H9 (cell line): ENCODE measurements around the gene C15orf62. TPM values are rescaled to one million over a fixed set of nuclear protein-coding genes. Genes with fewer than 3 reads are reported as not detected.

ENCODE experiments used
- DNase-seq: peaks from one replicate; pipeline ENCODE4 v3.0.0-alpha.2; 2017
- H2AFZ ChIP-seq: one replicate; pipeline ENCODE4 v1.6.1; 2013; ENCODE audit warnings: mild to moderate bottlenecking, low read length, control low read depth, moderate library complexity
- H2AK5ac ChIP-seq: 2 replicates; pipeline ENCODE4 v1.6.1; 2013; ENCODE audit warnings: low read length, control low read depth, mixed read lengths; ENCODE audit not compliant: insufficient read length
- H2BK120ac ChIP-seq: one replicate; pipeline ENCODE4 v1.6.1; 2013; ENCODE audit warnings: low read depth, mild to moderate bottlenecking, low read length, control low read depth, inconsistent platforms; ENCODE audit not compliant: poor library complexity, severe bottlenecking
- H2BK12ac ChIP-seq: 2 replicates; pipeline ENCODE4 v1.6.1; 2013; ENCODE audit warnings: low read length, control low read depth, mixed read lengths, low read depth; ENCODE audit not compliant: insufficient read length
- H2BK15ac ChIP-seq: 2 replicates; pipeline ENCODE4 v1.6.1; 2013; ENCODE audit warnings: low read depth, low read length, control low read depth
- H2BK20ac ChIP-seq: one replicate; pipeline ENCODE4 v1.6.1; 2013; ENCODE audit warnings: low read depth, mild to moderate bottlenecking, low read length, control low read depth, inconsistent platforms; ENCODE audit not compliant: poor library complexity, severe bottlenecking
- H2BK5ac ChIP-seq: 2 replicates; pipeline ENCODE4 v1.6.1; 2013; ENCODE audit warnings: low read length, control low read depth, mixed read lengths; ENCODE audit not compliant: insufficient read length
- H3K14ac ChIP-seq: 2 replicates; pipeline ENCODE4 v1.6.1; 2013; ENCODE audit warnings: low read length, control low read depth; ENCODE audit not compliant: insufficient read depth
- H3K18ac ChIP-seq: 2 replicates; pipeline ENCODE4 v1.6.1; 2013; ENCODE audit warnings: low read depth, mild to moderate bottlenecking, mixed read lengths, low read length, control low read depth; ENCODE audit not compliant: insufficient read length
- H3K23ac ChIP-seq: 2 replicates; pipeline ENCODE4 v1.6.1; 2013; ENCODE audit warnings: low read length, control low read depth, mixed read lengths, low read depth; ENCODE audit not compliant: insufficient read length
- H3K23me2 ChIP-seq: 2 replicates; pipeline ENCODE4 v1.6.1; 2013; ENCODE audit warnings: low read depth, mild to moderate bottlenecking, mixed read lengths, low read length, control low read depth; ENCODE audit not compliant: insufficient read length, poor library complexity, severe bottlenecking
- H3K27ac ChIP-seq: 2 replicates; pipeline ENCODE4 v1.5.1; 2013; ENCODE audit warnings: low read length, control low read depth, mixed read lengths, low read depth; ENCODE audit not compliant: insufficient read length
- H3K27me3 ChIP-seq: 2 replicates; pipeline ENCODE4 v1.6.1; 2013; ENCODE audit warnings: low read length, control low read depth, inconsistent platforms; ENCODE audit not compliant: insufficient read depth
- H3K4ac ChIP-seq: 2 replicates; pipeline ENCODE4 v1.6.1; 2013; ENCODE audit warnings: low read depth, mild to moderate bottlenecking, control low read depth, inconsistent platforms, low read length, moderate library complexity
- H3K4me1 ChIP-seq: 2 replicates; pipeline ENCODE4 v1.6.1; 2013; ENCODE audit warnings: low read length, control low read depth, inconsistent platforms; ENCODE audit not compliant: insufficient read depth
- H3K4me2 ChIP-seq: 2 replicates; pipeline ENCODE4 v1.6.1; 2013; ENCODE audit warnings: low read length, control low read depth, mixed read lengths; ENCODE audit not compliant: insufficient read length, insufficient read depth
- H3K56ac ChIP-seq: 2 replicates; pipeline ENCODE4 v1.6.1; 2013; ENCODE audit warnings: low read depth, mild to moderate bottlenecking, mixed read lengths, low read length, control low read depth; ENCODE audit not compliant: insufficient read length
- H3K79me1 ChIP-seq: 2 replicates; pipeline ENCODE4 v1.6.1; 2013; ENCODE audit warnings: low read depth, mild to moderate bottlenecking, moderate library complexity, low read length, control low read depth, inconsistent platforms; ENCODE audit not compliant: insufficient read depth, poor library complexity, severe bottlenecking
- H3K79me2 ChIP-seq: 2 replicates; pipeline ENCODE4 v1.6.1; 2013; ENCODE audit warnings: low read length, control low read depth, inconsistent platforms; ENCODE audit not compliant: insufficient read depth
- H3K9ac ChIP-seq: 2 replicates; pipeline ENCODE4 v1.6.1; 2013; ENCODE audit warnings: low read length, control low read depth, mixed read lengths; ENCODE audit not compliant: insufficient read length; ENCODE audit errors: extremely low read depth
- H3K9me3 ChIP-seq: one replicate; pipeline ENCODE4 v1.6.1; 2013; ENCODE audit warnings: low read depth, low read length, inconsistent platforms; ENCODE audit not compliant: control insufficient read depth
- H3T11ph ChIP-seq: one replicate; pipeline ENCODE4 v1.6.1; 2013; ENCODE audit warnings: mild to moderate bottlenecking, low read length, control low read depth, inconsistent platforms
- H4K20me1 ChIP-seq: one replicate; pipeline ENCODE4 v1.6.1; 2013; ENCODE audit not compliant: control insufficient read depth, insufficient read length, insufficient read depth
- H4K5ac ChIP-seq: 2 replicates; pipeline ENCODE4 v1.6.1; 2013; ENCODE audit warnings: low read depth, mild to moderate bottlenecking, mixed read lengths, low read length, control low read depth; ENCODE audit not compliant: insufficient read length
- H4K8ac ChIP-seq: replicated peaks from 2 replicates; pipeline ENCODE4 v1.6.1; 2013; ENCODE audit warnings: low read length, control low read depth, mixed read lengths, low read depth; ENCODE audit not compliant: insufficient read length
- H4K91ac ChIP-seq: 2 replicates; pipeline ENCODE4 v1.6.1; 2013; ENCODE audit warnings: low read depth, mild to moderate bottlenecking, moderate library complexity, mixed read lengths, low read length, control low read depth; ENCODE audit not compliant: insufficient read length
- H3K27ac Mint-ChIP-seq, 3 experiments: 2 replicates in 2 of 3; 3 replicates in 1 of 3; pipeline ENCODE4 v1.8.0; 2020 to 2021; ENCODE audit warnings: mixed read lengths in 3 of 3, mild to moderate bottlenecking in 1 of 3, moderate library complexity in 1 of 3
- H3K27me3 Mint-ChIP-seq: 2 replicates; pipeline ENCODE4 v1.8.0; 2021; ENCODE audit warnings: low read depth, mild to moderate bottlenecking, moderate library complexity, mixed read lengths
- H3K36me3 Mint-ChIP-seq, 3 experiments: 2 replicates in 2 of 3; 3 replicates in 1 of 3; pipeline ENCODE4 v1.8.0; 2020 to 2021; ENCODE audit warnings: low read depth in 3 of 3, mixed read lengths in 3 of 3; ENCODE audit not compliant: insufficient read depth in 1 of 3
- H3K4me1 Mint-ChIP-seq, 2 experiments: 2 replicates each; pipeline ENCODE4 v1.8.0; 2020; ENCODE audit warnings: mixed read lengths in 2 of 2
- H3K4me3 Mint-ChIP-seq, 2 experiments: 2 replicates in 1 of 2; 3 replicates in 1 of 2; pipeline ENCODE4 v1.8.0; 2020 to 2021; ENCODE audit warnings: mild to moderate bottlenecking in 2 of 2, mixed read lengths in 2 of 2, moderate library complexity in 1 of 2
- H3K9me3 Mint-ChIP-seq, 2 experiments: 2 replicates in 1 of 2; 3 replicates in 1 of 2; pipeline ENCODE4 v1.8.0; 2020; ENCODE audit warnings: mild to moderate bottlenecking in 2 of 2, mixed read lengths in 2 of 2, moderate library complexity in 1 of 2
- WGBS: extraction: QIAGEN DNeasy Blood & Tissue Kit; methylation state at CpG from one replicate; pipeline ENCODE4 v1.1.7; 2013; ENCODE audit warnings: missing lambda C conversion rate, low lambda C conversion rate, mixed read lengths; ENCODE audit not compliant: insufficient read length; ENCODE audit errors: extremely low coverage; 5-methylcytosine and 5-hydroxymethylcytosine counted together
- total RNA-seq: library from RNA; stranded (reverse); gene quantifications from 2 replicates; pipeline ENCODE4 v1.2.1, GENCODE V29; 2021
- TF ChIP-seq, protein P1 (sequence below): fragments of 200-600 bp; sonication (generic); conservative IDR thresholded peaks from 3 replicates; pipeline ENCODE4 v1.8.0; 2021; ENCODE audit warnings: antibody characterized with exemption, mild to moderate bottlenecking

C15orf62 gene
- total RNA-seq, 1 experiment from 2014 or later, result 0.70 TPM

DNA sequence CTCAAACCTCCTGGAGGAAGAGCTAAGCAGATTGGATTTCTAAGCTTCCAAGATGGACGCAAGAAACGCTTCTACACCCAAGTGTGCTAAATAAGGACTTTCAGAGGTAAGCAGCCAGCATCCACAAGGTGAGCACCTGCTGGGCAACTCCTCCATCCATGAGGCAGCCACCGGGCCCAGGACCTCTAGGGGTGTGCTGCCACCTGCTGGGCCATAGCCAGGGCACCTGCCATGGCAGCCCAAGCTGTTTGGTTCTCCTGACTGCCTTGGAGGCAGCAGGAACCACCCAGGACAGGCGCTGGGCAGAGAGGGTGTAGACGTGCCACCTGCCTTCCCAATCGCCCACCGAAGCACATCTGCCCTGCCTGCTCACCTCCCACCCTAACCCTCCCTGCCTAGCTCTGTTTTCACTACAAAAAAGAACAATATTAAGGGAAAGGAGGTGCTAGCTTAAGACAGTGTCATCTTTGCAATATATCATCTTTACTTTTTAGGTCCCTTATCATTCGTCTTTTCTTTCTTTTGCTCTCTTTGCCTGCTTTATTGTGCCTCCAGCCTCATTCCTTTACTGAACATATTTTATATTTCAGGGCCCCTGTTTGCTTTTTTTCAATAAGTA lies 12.9 kb downstream of the C15orf62 start:
- H3K79me2 ChIP-seq, result no peaks in the 10 kb centered on the region
- no peak overlapping the region for H2BK20ac ChIP-seq
- H3K56ac ChIP-seq, result no peak overlapping the region
- no peak overlapping the region for H2AK5ac ChIP-seq
- WGBS, result no CpG with 5 or more reads among the region's 8 CpGs
- H3K36me3 Mint-ChIP-seq, result peaks cover 0 to 16% (median 13%) of the 10 kb centered on the region in 3 experiments; a peak in 6 of 7 replicates
- H2AFZ ChIP-seq, result no peak overlapping the region
- DNase-seq, result peak; percentile 81
- H3T11ph ChIP-seq, result no peak overlapping the region
- peaks cover 7% of the 10 kb centered on the region; the same call in 1 of the 2 replicates for H3K4me1 ChIP-seq
- H4K5ac ChIP-seq, result no peak overlapping the region
- TF ChIP-seq, protein P1, sequence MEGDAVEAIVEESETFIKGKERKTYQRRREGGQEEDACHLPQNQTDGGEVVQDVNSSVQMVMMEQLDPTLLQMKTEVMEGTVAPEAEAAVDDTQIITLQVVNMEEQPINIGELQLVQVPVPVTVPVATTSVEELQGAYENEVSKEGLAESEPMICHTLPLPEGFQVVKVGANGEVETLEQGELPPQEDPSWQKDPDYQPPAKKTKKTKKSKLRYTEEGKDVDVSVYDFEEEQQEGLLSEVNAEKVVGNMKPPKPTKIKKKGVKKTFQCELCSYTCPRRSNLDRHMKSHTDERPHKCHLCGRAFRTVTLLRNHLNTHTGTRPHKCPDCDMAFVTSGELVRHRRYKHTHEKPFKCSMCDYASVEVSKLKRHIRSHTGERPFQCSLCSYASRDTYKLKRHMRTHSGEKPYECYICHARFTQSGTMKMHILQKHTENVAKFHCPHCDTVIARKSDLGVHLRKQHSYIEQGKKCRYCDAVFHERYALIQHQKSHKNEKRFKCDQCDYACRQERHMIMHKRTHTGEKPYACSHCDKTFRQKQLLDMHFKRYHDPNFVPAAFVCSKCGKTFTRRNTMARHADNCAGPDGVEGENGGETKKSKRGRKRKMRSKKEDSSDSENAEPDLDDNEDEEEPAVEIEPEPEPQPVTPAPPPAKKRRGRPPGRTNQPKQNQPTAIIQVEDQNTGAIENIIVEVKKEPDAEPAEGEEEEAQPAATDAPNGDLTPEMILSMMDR, result peak; percentile 70
- no peak overlapping the region for H3K4me3 Mint-ChIP-seq
- no peaks in the 10 kb centered on the region for H3K27me3 ChIP-seq
- no peak overlapping the region for H3K4me2 ChIP-seq
- H4K20me1 ChIP-seq, result no peaks in the 10 kb centered on the region
- H3K9me3 Mint-ChIP-seq, result no peaks in the 10 kb centered on the region
- H3K27ac ChIP-seq, result no peak overlapping the region
- H3K23ac ChIP-seq, result no peak overlapping the region
- no peak overlapping the region for H3K14ac ChIP-seq
- no peak overlapping the region for H2BK5ac ChIP-seq
- no peak overlapping the region for H2BK120ac ChIP-seq
- H3K4ac ChIP-seq, result no peak overlapping the region
- no peaks in the 10 kb centered on the region for H3K23me2 ChIP-seq
- no peak overlapping the region for H4K8ac ChIP-seq
- H3K9me3 ChIP-seq, result no peaks in the 10 kb centered on the region
- H3K18ac ChIP-seq, result no peak overlapping the region
- H3K27me3 Mint-ChIP-seq, result no peaks in the 10 kb centered on the region
- no peak overlapping the region for H4K91ac ChIP-seq
- H3K79me1 ChIP-seq, result no peaks in the 10 kb centered on the region
- H2BK15ac ChIP-seq, result no peak overlapping the region
- H2BK12ac ChIP-seq, result no peak overlapping the region
- peaks cover 36 to 37% of the 10 kb centered on the region in 2 experiments for H3K4me1 Mint-ChIP-seq
- H3K27ac Mint-ChIP-seq, result peak overlapping the region in 2 of 3 experiments; percentile 1 to 68; a peak in 3 of 7 replicates
- H3K9ac ChIP-seq, result no peak overlapping the region
